Pancreas (tissue), 10 donors: ENCODE data around the gene STXBP4. TPM values are rescaled to one million over a fixed set of nuclear protein-coding genes. Genes with fewer than 3 reads are reported as not detected.

Source experiments
- ATAC-seq, 4 donors: fragments of 200-7000 bp; cut with Tn5 transposase; one replicate each; pipeline versions ENCODE4 v1.8.0 to v1.9.1; 2020; ENCODE audit warnings: mild to moderate bottlenecking in 4 of 4, moderate library complexity in 4 of 4
- DNase-seq, 6 donors: peaks; one replicate each; pipeline ENCODE4 v3.0.0-alpha.2; 2020
- FAIRE-seq: peaks from 2 replicates; lab custom pipeline; 2012; peaks lifted over from hg19 to GRCh38; lab: Jason Lieb, UNC
- H3K27ac ChIP-seq, 4 donors: fragments of 200-600 bp; sonication (generic); 1 replicate in 3 of 4; 2 replicates in 1 of 4; pipeline versions ENCODE4 v1.5.0 to v1.8.0; 2020
- H3K27me3 ChIP-seq, 4 donors: fragments of 200-600 bp; one replicate each; pipeline ENCODE4 v1.8.0; 2021
- H3K36me3 ChIP-seq, 3 donors: fragments of 200-600 bp; sonication (generic) in 1 of 3; one replicate each; pipeline versions ENCODE4 v1.5.0 to v1.8.0; 2020 to 2021
- H3K4me1 ChIP-seq, 3 donors: fragments of 200-600 bp; one replicate each; pipeline ENCODE4 v1.8.0; 2021
- H3K4me3 ChIP-seq, 4 donors: fragments of 200-600 bp; sonication (generic) in 2 of 4; one replicate each; pipeline versions ENCODE4 v1.5.0 to v1.8.0; 2020 to 2021
- H3K9me3 ChIP-seq, 4 donors: fragments of 200-600 bp; one replicate each; pipeline ENCODE4 v1.8.0; 2021
- WGBS, 2 donors: extraction: QIAGEN DNeasy Blood & Tissue Kit; methylation state at CpG; one replicate each; pipeline ENCODE4 v1.1.7; 2013; 5-methylcytosine and 5-hydroxymethylcytosine counted together
- intact Hi-C, 3 donors: fragments of 100-400 bp; cut with DNase I; formaldehyde crosslinking; loops; one replicate each; pipeline versions ENCODE4 v1.11.1 to v1.14.2; 2022
- polyA plus RNA-seq, 2 donors: library from polyadenylated mRNA; stranded (reverse); fragments of 200-250 nt; gene quantifications; one replicate each; pipeline ENCODE4 v1.2.3, GENCODE V29; 2013
- total RNA-seq, 6 donors: library from RNA; stranded (reverse); fragmentation: NEBNext Ultra II Directional in 4 of 6; extraction: Animal tissue kit (Norgen Biotek cat#: 25700) in 4 of 6; gene quantifications; one replicate each; pipeline versions ENCODE4 v1.2.1 to v1.2.4, GENCODE V29; 2021 to 2023
- TF ChIP-seq, protein P1 (sequence below), 4 donors: fragments of 200-600 bp; sonication (generic) in 3 of 4; IDR thresholded peaks; one replicate each; pipeline versions ENCODE4 v1.5.0 to v1.8.0; 2021; ENCODE audit warnings: antibody characterized with exemption in 4 of 4
- donor health status: healthy with polysubstance abuse.
- donor health status: DM: no; HTN: no; CAD: no; lungs with moderate emphysema.
- donor health status: DM: no; HTN: no; CAD: no.
- donor health status: control.
- donor health status: control.
- donor health status: Bipolar disorder and iron deficiency.
- donor health status: DM: yes; HTN: yes; CAD: no.
- donor health status: DM: no; HTN: no; CAD: no.
- donor health status: DM: no; HTN: no; CAD: no.
- donor health status: DM: yes; HTN: yes; CAD: no.

Gene STXBP4
- total and polyA plus RNA-seq, 8 donors = 0.72 to 12.6 (median 5.4) TPM

DNA sequence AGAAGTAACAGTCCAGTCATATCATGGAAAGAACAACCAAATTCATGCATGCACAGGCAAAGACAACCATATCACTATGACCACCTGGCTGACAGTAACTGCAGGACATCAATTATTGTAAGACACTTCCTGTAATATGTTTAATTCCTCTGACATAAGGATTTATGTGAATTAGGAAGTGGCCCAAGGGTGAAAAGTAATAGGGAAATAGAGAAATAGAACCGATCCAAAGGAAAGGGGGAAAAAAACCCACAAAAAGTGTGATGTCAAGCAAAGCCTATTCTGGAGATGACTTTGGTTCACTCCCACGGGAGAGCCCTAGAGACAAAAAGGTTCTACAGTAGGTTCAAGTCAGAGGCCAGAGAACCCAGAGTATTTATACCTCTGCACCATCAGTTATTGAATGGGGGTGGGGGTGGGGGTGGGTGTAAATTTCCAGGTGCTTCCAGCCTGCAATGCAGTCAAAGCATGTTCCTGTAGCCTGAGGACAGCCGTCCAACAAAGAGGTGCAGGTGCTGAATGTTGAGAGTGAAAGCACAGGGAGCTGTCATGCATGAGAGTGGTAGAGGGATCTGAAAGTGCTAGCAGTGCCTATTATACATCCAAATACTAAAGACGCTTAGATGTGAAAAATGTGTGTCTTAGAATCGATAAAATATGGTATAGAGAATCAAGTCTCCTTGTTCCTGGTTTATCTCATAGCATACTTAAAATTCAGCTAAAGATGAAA lies 200.6 kb downstream of the STXBP4 start:
- H3K27ac ChIP-seq = no peak overlapping the region
- FAIRE-seq (no peak), DNase-seq (no peak), ATAC-seq (no peak)
- WGBS, 2 donors = 87 to 88% methylated on average over 5 of the region's 5 CpGs
- no peak overlapping the region for H3K4me3 ChIP-seq
- no peaks in the 10 kb centered on the region for H3K9me3 ChIP-seq
- H3K27me3 ChIP-seq = no peaks in the 10 kb centered on the region
- no peaks in the 10 kb centered on the region for H3K36me3 ChIP-seq
- no peaks in the 10 kb centered on the region for H3K4me1 ChIP-seq
- intact Hi-C loops = no loop called here
- TF ChIP-seq, protein P1, sequence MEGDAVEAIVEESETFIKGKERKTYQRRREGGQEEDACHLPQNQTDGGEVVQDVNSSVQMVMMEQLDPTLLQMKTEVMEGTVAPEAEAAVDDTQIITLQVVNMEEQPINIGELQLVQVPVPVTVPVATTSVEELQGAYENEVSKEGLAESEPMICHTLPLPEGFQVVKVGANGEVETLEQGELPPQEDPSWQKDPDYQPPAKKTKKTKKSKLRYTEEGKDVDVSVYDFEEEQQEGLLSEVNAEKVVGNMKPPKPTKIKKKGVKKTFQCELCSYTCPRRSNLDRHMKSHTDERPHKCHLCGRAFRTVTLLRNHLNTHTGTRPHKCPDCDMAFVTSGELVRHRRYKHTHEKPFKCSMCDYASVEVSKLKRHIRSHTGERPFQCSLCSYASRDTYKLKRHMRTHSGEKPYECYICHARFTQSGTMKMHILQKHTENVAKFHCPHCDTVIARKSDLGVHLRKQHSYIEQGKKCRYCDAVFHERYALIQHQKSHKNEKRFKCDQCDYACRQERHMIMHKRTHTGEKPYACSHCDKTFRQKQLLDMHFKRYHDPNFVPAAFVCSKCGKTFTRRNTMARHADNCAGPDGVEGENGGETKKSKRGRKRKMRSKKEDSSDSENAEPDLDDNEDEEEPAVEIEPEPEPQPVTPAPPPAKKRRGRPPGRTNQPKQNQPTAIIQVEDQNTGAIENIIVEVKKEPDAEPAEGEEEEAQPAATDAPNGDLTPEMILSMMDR (IDR thresholded peaks at IDR 0.05) = no peak

DNA sequence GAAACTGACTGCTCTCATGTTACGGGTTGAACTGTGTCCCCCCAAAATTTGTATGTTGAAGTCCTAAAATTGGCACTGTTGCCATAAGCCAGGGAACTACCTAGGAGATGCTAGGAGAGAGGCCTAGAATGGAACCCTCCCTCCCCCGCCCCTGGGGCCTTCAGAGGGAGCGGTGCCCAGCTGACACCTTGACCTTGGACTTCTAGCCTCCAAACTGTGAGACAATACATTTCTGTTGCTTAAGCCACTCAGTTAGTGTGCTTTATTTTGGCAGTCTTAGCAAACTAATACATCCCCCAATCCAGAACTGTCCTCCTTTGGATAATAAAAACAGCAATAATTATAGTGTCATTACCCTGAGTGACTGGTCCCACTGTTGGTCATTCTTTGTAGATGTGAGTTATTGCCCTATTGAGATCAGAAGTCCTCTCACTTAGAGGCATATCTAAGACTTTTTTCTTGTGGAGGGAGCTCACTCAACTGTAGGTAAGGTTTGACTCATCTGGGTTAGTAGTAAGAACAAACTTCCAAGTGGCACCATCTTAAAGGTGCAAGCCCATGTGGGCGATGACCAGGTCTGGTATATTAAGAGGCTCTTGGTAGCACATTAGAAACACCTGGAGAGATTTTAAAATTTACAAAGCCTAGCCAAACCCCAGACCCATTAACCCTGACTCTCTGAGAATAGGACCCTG lies 203.2 kb downstream of the STXBP4 start:
- H3K27ac ChIP-seq = no peak overlapping the region
- intact Hi-C loops = no loop called here
- H3K4me3 ChIP-seq = no peak overlapping the region
- H3K4me1 ChIP-seq = no peaks in the 10 kb centered on the region
- no peaks in the 10 kb centered on the region for H3K9me3 ChIP-seq
- no peaks in the 10 kb centered on the region for H3K27me3 ChIP-seq
- FAIRE-seq = no peak
- no peaks in the 10 kb centered on the region for H3K36me3 ChIP-seq
- no peak for ATAC-seq
- no peak for DNase-seq
- TF ChIP-seq, protein P1 (IDR thresholded peaks at IDR 0.05) = no peak
- WGBS, 2 donors = 91 to 92% methylated on average over 4 of the region's 4 CpGs

DNA sequence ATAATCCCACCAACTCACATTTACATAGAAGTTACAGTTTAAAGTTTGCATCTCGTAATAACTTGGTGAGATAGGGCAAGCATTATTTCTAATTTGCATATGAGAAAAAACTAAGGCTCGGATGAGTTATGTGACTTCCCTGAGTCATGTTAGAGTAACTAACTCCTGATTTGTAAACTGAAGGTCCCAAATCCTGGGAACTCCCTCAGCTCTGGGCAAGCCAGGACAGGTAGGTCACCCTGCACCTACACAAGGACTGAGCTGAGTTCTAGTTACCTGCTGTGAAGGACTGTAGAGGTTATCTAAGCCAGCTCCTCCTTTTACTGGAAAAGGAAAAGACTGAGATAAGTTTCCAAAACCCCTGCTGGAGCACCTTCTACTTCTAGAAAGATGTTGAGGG lies 204.0 kb downstream of the STXBP4 start:
- Histone ChIP-seq H3K27me3 (no peaks in the 10 kb centered on the region), H3K4me1 (no peaks in the 10 kb centered on the region), H3K27ac (no peak overlapping the region), H3K36me3 (no peaks in the 10 kb centered on the region), H3K4me3 (no peak overlapping the region), H3K9me3 (no peaks in the 10 kb centered on the region)
- TF ChIP-seq, protein P1 (IDR thresholded peaks at IDR 0.05) = no peak
- DNase-seq = no peak
- intact Hi-C loops = no loop called here
- 92 to 99% methylated on average over 2 of the region's 2 CpGs for WGBS, 2 donors
- no peak for FAIRE-seq
- no peak for ATAC-seq

DNA sequence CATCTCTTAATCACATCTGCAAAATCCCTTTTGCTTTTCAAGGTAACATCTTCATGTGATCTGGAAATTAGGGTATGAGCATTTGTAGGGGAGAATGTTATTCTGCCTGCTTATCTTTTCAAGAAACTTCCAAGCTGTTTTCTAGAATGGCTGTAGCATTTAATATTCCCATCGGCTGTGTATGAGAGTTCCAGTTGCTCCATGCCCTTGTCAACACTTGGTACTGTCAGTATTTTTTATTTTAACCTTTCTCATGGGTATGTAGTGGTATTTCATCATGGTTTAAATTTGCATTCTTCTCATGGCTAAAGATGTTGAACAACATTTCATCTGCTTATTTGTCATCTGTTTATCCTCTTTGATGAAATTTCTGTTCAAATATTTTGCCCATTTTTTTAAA lies 205.6 kb downstream of the STXBP4 start:
- FAIRE-seq = no peak
- no peak for DNase-seq
- H3K4me1 ChIP-seq = no peaks in the 10 kb centered on the region
- WGBS, 2 donors = 99 to 100% methylated on average over 1 of the region's 1 CpG
- intact Hi-C loops = no loop called here
- no peak overlapping the region for H3K27ac ChIP-seq
- H3K36me3 ChIP-seq = no peaks in the 10 kb centered on the region
- ATAC-seq = no peak
- TF ChIP-seq, protein P1 (IDR thresholded peaks at IDR 0.05) = no peak
- no peaks in the 10 kb centered on the region for H3K27me3 ChIP-seq
- no peak overlapping the region for H3K4me3 ChIP-seq
- no peaks in the 10 kb centered on the region for H3K9me3 ChIP-seq
